GM23338 (cell line): ENCODE data around the gene ATP1B3. TPM values are rescaled to one million over a fixed set of nuclear protein-coding genes. Genes with fewer than 3 reads are reported as not detected.

Experiments
- ATAC-seq: fragments of 200-7000 bp; cut with Tn5 transposase; 3 replicates; pipeline ENCODE4 v1.9.1; 2020
- DNase-seq: peaks from one replicate; pipeline ENCODE4 v3.0.0-alpha.2; 2015; ENCODE audit warnings: low spot score
- H2AFZ ChIP-seq: fragments of 200-600 bp; sonication (generic); 2 replicates; pipeline ENCODE4 v1.8.0; 2016; ENCODE audit warnings: antibody characterized with exemption, mild to moderate bottlenecking, moderate library complexity
- H3F3A ChIP-seq: fragments of 200-600 bp; sonication (generic); replicated peaks from 2 replicates; pipeline ENCODE4 v1.8.0; 2017; ENCODE audit warnings: antibody characterized with exemption, mixed run types, low read depth
- H3K27ac ChIP-seq: fragments of 200-600 bp; sonication (generic); 2 replicates; pipeline ENCODE4 v1.6.1; 2016; ENCODE audit warnings: low read depth
- H3K27me3 ChIP-seq: fragments of 200-600 bp; sonication (generic); 2 replicates; pipeline ENCODE4 v1.8.0; 2016; ENCODE audit warnings: mild to moderate bottlenecking, mixed run types, moderate library complexity; ENCODE audit not compliant: insufficient read depth
- H3K36me3 ChIP-seq: fragments of 200-600 bp; sonication (generic); 2 replicates; pipeline ENCODE4 v1.8.0; 2016; ENCODE audit warnings: mild to moderate bottlenecking; ENCODE audit not compliant: insufficient read depth
- H3K4me1 ChIP-seq: fragments of 200-600 bp; sonication (generic); 2 replicates; pipeline ENCODE4 v1.8.0; 2016; ENCODE audit warnings: mild to moderate bottlenecking, moderate library complexity; ENCODE audit not compliant: insufficient read depth
- H3K4me2 ChIP-seq: fragments of 200-600 bp; sonication (generic); 2 replicates; pipeline ENCODE4 v1.7.1; 2017; ENCODE audit warnings: mixed run types
- H3K4me3 ChIP-seq: fragments of 200-600 bp; sonication (generic); 2 replicates; pipeline ENCODE4 v1.6.1; 2016; ENCODE audit warnings: mixed run types
- H3K79me2 ChIP-seq: fragments of 200-600 bp; sonication (generic); replicated peaks from 2 replicates; pipeline ENCODE4 v1.8.0; 2017; ENCODE audit warnings: mild to moderate bottlenecking; ENCODE audit not compliant: insufficient read depth
- H3K9me2 ChIP-seq: fragments of 200-600 bp; sonication (generic); 2 replicates; pipeline ENCODE4 v1.8.0; 2017; ENCODE audit not compliant: insufficient read depth
- H4K20me1 ChIP-seq: fragments of 200-600 bp; sonication (generic); replicated peaks from 2 replicates; pipeline ENCODE4 v1.8.0; 2017; ENCODE audit warnings: mild to moderate bottlenecking; ENCODE audit not compliant: insufficient read depth
- H3K27ac Mint-ChIP-seq: 2 replicates; pipeline ENCODE4 v1.8.0; 2020; ENCODE audit warnings: inconsistent platforms, mild to moderate bottlenecking, moderate library complexity, mixed read lengths
- H3K27me3 Mint-ChIP-seq: 3 replicates; pipeline ENCODE4 v1.8.0; 2022; ENCODE audit warnings: low read depth, mild to moderate bottlenecking, moderate library complexity, mixed read lengths, inconsistent platforms; ENCODE audit not compliant: insufficient read depth, poor library complexity
- H3K36me3 Mint-ChIP-seq: 3 replicates; pipeline ENCODE4 v1.8.0; 2021; ENCODE audit warnings: low read depth, mild to moderate bottlenecking, inconsistent platforms, moderate library complexity, mixed read lengths
- H3K4me1 Mint-ChIP-seq: 3 replicates; pipeline ENCODE4 v1.8.0; 2020; ENCODE audit warnings: mild to moderate bottlenecking, inconsistent platforms, mixed read lengths
- H3K4me3 Mint-ChIP-seq: 3 replicates; pipeline ENCODE4 v1.8.0; 2021; ENCODE audit warnings: moderate library complexity, mild to moderate bottlenecking, inconsistent platforms, mixed read lengths
- H3K9me3 Mint-ChIP-seq: 3 replicates; pipeline ENCODE4 v1.8.0; 2020; ENCODE audit warnings: moderate library complexity, mild to moderate bottlenecking, inconsistent platforms, mixed read lengths
- CREB1 ChIP-seq: fragments of 250-450 bp; sonication (Bioruptor Pico); IDR thresholded peaks from 2 replicates; pipeline ENCODE4 v1.5.0; 2020; ENCODE audit warnings: low read depth, mild to moderate bottlenecking, moderate library complexity
- CTCF ChIP-seq, 2 experiments: fragments of 200-600 bp in 1 of 2; sonication (generic) in 1 of 2; conservative IDR thresholded peaks; 2 replicates each; pipeline versions ENCODE4 v1.5.1 to v1.6.1; 2016 to 2017; ENCODE audit warnings: antibody characterized with exemption in 2 of 2, low read depth in 2 of 2, mild to moderate bottlenecking in 2 of 2, moderate library complexity in 1 of 2
- ETS1 ChIP-seq: IDR thresholded peaks from 2 replicates; pipeline ENCODE4 v1.6.1; 2016; ENCODE audit warnings: antibody characterized with exemption
- EZH2 ChIP-seq: fragments of 200-600 bp; sonication (generic); IDR thresholded peaks from one replicate; pipeline ENCODE4 v1.8.0; 2017; ENCODE audit warnings: antibody characterized with exemption, mild to moderate bottlenecking, low read depth; ENCODE audit not compliant: unreplicated experiment
- JUNB ChIP-seq: IDR thresholded peaks from one replicate; pipeline ENCODE4 v1.6.1; 2016; ENCODE audit warnings: antibody characterized with exemption; ENCODE audit not compliant: unreplicated experiment
- NANOG ChIP-seq: IDR thresholded peaks from 2 replicates; pipeline ENCODE4 v1.6.1; 2016; ENCODE audit warnings: antibody characterized with exemption, borderline replicate concordance
- POLR2AphosphoS5 ChIP-seq: IDR thresholded peaks from 2 replicates; pipeline ENCODE4 v1.6.1; 2016; ENCODE audit warnings: antibody characterized with exemption, low read depth
- REST ChIP-seq: IDR thresholded peaks from one replicate; pipeline ENCODE4 v1.6.1; 2018; ENCODE audit warnings: antibody characterized with exemption; ENCODE audit not compliant: unreplicated experiment
- STAT1 ChIP-seq: IDR thresholded peaks from one replicate; pipeline ENCODE4 v1.6.1; 2016; ENCODE audit warnings: antibody characterized with exemption; ENCODE audit not compliant: unreplicated experiment
- ZNF331 ChIP-seq: fragments of 250-450 bp; sonication (Bioruptor Pico); IDR thresholded peaks from 2 replicates; pipeline ENCODE4 v1.5.0; 2020; ENCODE audit warnings: low read depth, mild to moderate bottlenecking, moderate library complexity
- ZNF462 ChIP-seq: fragments of 250-450 bp; sonication (Bioruptor Pico); IDR thresholded peaks from 2 replicates; pipeline ENCODE4 v1.5.0; 2020; ENCODE audit warnings: mild to moderate bottlenecking, moderate library complexity
- polyA plus RNA-seq: library from polyadenylated mRNA; unstranded; fragments of >200 nt; fragmentation: Nextera tagmentation; extraction: Ambion mirVana; gene quantifications from 2 replicates; pipeline ENCODE4 v1.2.1, GENCODE V29; 2016
- total RNA-seq: library from RNA; depleted of rRNA; stranded (reverse); fragments of >200 nt; shearing (Covaris generic); gene quantifications from 2 replicates; pipeline ENCODE4 v1.2.3, GENCODE V29; 2014

Gene ATP1B3
- total and polyA plus RNA-seq, 2 experiments from 2014 or later = 135 to 315 TPM

GRCh38 chr3:141864281-141864970 is 12.0 kb upstream of the ATP1B3 start:
- H3K4me3 ChIP-seq = no peak overlapping the region
- H4K20me1 ChIP-seq = no peaks in the 10 kb centered on the region
- TF ChIP-seq CREB1 (CRISPR knock-in tag) = no peak
- no peak for TF ChIP-seq JUNB
- no peak for TF ChIP-seq CTCF (conservative IDR thresholded peaks at IDR 0.05; ENCODE audit: low read depth in 2 of 2)
- TF ChIP-seq EZH2 = no peak
- no peak for TF ChIP-seq ETS1
- TF ChIP-seq ZNF331 (CRISPR knock-in tag) = no peak
- no peak for TF ChIP-seq POLR2AphosphoS5
- no peak for TF ChIP-seq REST
- TF ChIP-seq NANOG = no peak
- TF ChIP-seq ZNF462 (CRISPR knock-in tag) = no peak
- TF ChIP-seq STAT1 = no peak
- H3K9me2 ChIP-seq = no peaks in the 10 kb centered on the region
- H3K36me3 Mint-ChIP-seq = no peaks in the 10 kb centered on the region
- ATAC-seq (no peak), DNase-seq (no peak)
- no peaks in the 10 kb centered on the region for H3K79me2 ChIP-seq
- H3F3A ChIP-seq = no peaks in the 10 kb centered on the region
- no peak overlapping the region for H3K4me2 ChIP-seq
- H2AFZ ChIP-seq = peak overlapping the region; percentile 28; the same call in 1 of the 2 replicates
- no peaks in the 10 kb centered on the region; the same call in 2 of the 3 replicates for H3K4me1 Mint-ChIP-seq
- H3K9me3 Mint-ChIP-seq = no peaks in the 10 kb centered on the region
- no peak overlapping the region for H3K27ac Mint-ChIP-seq
- no peaks in the 10 kb centered on the region for H3K4me1 ChIP-seq
- no peak overlapping the region for H3K4me3 Mint-ChIP-seq
- no peak overlapping the region for H3K27ac ChIP-seq
- H3K27me3 Mint-ChIP-seq = no peaks in the 10 kb centered on the region
- H3K27me3 ChIP-seq = no peaks in the 10 kb centered on the region
- no peaks in the 10 kb centered on the region for H3K36me3 ChIP-seq
